ENCODE results near the gene MPP2. TPM values are rescaled to one million over a fixed set of nuclear protein-coding genes. Genes with fewer than 3 reads are reported as not detected.

The MPP2 gene
- total and polyA plus RNA-seq, 9 of the 15 experiments (the other 6 are each of a cell fraction or from before 2014, with no cell fraction given): 0.04 to 1.0 (median 0.24) TPM

DNA sequence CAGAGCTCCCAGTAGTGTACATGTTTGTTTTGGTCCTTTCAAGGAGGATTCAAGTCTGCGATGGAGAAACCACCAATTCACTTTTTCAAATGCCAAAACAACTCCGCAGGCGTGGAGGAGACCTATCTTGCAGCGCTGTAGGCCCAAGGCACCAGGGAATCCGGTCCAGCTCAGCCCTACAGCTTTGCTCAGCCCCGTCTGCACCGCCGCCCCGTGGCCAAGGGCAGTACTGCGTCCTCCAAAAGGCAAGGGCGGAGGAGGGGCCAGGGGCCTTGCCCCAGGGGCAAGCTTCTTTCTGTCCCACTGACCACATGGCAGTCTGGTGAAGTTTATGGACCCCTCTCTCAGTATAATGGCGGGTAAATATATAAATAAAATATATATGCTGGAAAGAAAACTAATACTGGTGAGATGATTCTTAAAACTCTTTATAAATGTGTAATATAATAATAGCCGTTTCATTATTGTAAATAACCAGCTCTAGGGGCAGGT is 61.1 kb downstream of the MPP2 start (continued):
- TF ChIP-seq, protein P1, sequence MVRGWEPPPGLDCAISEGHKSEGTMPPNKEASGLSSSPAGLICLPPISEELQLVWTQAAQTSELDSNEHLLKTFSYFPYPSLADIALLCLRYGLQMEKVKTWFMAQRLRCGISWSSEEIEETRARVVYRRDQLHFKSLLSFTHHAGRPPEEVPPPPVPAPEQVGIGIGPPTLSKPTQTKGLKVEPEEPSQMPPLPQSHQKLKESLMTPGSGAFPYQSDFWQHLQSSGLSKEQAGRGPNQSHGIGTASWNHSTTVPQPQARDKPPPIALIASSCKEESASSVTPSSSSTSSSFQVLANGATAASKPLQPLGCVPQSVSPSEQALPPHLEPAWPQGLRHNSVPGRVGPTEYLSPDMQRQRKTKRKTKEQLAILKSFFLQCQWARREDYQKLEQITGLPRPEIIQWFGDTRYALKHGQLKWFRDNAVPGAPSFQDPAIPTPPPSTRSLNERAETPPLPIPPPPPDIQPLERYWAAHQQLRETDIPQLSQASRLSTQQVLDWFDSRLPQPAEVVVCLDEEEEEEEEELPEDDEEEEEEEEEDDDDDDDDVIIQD (CRISPR knock-in tag; IDR thresholded peaks at IDR 0.05): no peak
- TF ChIP-seq RB1 (IDR thresholded peaks at IDR 0.05; ENCODE audit: low read depth) (peak; percentile 73; the same call in 1 of the 2 replicates), ZC3H4 (CRISPR knock-in tag; IDR thresholded peaks at IDR 0.05; ENCODE audit: borderline replicate concordance) (no peak), SLC30A9 (CRISPR knock-in tag; IDR thresholded peaks at IDR 0.05) (no peak), ESRRA (IDR thresholded peaks at IDR 0.05; ENCODE audit: borderline replicate concordance, low read depth) (no peak), MAZ (CRISPR knock-in tag; conservative IDR thresholded peaks at IDR 0.05 in 1 of 2, IDR thresholded peaks at IDR 0.05 in 1 of 2) (peak in 1 of 2 experiments; percentile 53; a peak in 1 of 4 replicates), XRCC5 (IDR thresholded peaks at IDR 0.05; ENCODE audit: low read depth, low read length) (peak; percentile 78), YY1 (IDR thresholded peaks at IDR 0.05; ENCODE audit: borderline replicate concordance in 1 of 3, control insufficient read depth in 1 of 3, extremely low read depth in 1 of 3, insufficient read depth in 3 of 3, insufficient read length in 1 of 3, insufficient replicate concordance in 2 of 3, low read depth in 1 of 3, low read length in 2 of 3) (peak in 1 of 3 experiments; percentile 20), STAG1 (CRISPR knock-in tag; IDR thresholded peaks at IDR 0.05; ENCODE audit: borderline replicate concordance) (peak; percentile 66; the same call in 1 of the 2 replicates), ZKSCAN3 (CRISPR knock-in tag; IDR thresholded peaks at IDR 0.05) (no peak), BHLHE40 (IDR thresholded peaks at IDR 0.05; ENCODE audit: low read length) (peak; percentile 12; the same call in 1 of the 2 replicates), ATF7 (IDR thresholded peaks at IDR 0.05) (peak; percentile 19; the same call in 1 of the 2 replicates), ZNF76 (CRISPR knock-in tag; IDR thresholded peaks at IDR 0.05; ENCODE audit: borderline replicate concordance) (no peak), RAD51 (IDR thresholded peaks at IDR 0.05; ENCODE audit: borderline replicate concordance, low read depth) (no peak), HSF4 (CRISPR knock-in tag; IDR thresholded peaks at IDR 0.05; ENCODE audit: borderline replicate concordance) (no peak), SMC3 (conservative IDR thresholded peaks at IDR 0.05; ENCODE audit: insufficient read depth, low read depth, low read length) (peak; percentile 76), NCOR1 (IDR thresholded peaks at IDR 0.05) (no peak), JUND (IDR thresholded peaks at IDR 0.05; ENCODE audit: borderline replicate concordance, low read depth, low read length) (peak; percentile 51; the same call in 1 of the 2 replicates), JUND (tag; IDR thresholded peaks at IDR 0.05; ENCODE audit: borderline replicate concordance, low read depth, low read length) (no peak; the same call in 2 of the 3 replicates), ZKSCAN1 (IDR thresholded peaks at IDR 0.05; ENCODE audit: low read depth, low read length) (0 out of 2 replicates have a peak, but pooled peaks have one; percentile 10), STAT5B (CRISPR knock-in tag; IDR thresholded peaks at IDR 0.05) (no peak), ZBTB7A (IDR thresholded peaks at IDR 0.05; ENCODE audit: borderline replicate concordance, control insufficient read depth, low read depth, low read length) (peak; percentile 87)
- TF ChIP-seq, protein P2, sequence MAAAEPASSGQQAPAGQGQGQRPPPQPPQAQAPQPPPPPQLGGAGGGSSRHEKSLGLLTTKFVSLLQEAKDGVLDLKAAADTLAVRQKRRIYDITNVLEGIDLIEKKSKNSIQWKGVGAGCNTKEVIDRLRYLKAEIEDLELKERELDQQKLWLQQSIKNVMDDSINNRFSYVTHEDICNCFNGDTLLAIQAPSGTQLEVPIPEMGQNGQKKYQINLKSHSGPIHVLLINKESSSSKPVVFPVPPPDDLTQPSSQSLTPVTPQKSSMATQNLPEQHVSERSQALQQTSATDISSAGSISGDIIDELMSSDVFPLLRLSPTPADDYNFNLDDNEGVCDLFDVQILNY (CRISPR knock-in tag; IDR thresholded peaks at IDR 0.05): no peak
- TF ChIP-seq, protein P3, sequence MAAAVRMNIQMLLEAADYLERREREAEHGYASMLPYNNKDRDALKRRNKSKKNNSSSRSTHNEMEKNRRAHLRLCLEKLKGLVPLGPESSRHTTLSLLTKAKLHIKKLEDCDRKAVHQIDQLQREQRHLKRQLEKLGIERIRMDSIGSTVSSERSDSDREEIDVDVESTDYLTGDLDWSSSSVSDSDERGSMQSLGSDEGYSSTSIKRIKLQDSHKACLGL (CRISPR knock-in tag; IDR thresholded peaks at IDR 0.05; ENCODE audit: borderline replicate concordance, poor library complexity, severe bottlenecking): no peak
- TF ChIP-seq, protein P4, sequence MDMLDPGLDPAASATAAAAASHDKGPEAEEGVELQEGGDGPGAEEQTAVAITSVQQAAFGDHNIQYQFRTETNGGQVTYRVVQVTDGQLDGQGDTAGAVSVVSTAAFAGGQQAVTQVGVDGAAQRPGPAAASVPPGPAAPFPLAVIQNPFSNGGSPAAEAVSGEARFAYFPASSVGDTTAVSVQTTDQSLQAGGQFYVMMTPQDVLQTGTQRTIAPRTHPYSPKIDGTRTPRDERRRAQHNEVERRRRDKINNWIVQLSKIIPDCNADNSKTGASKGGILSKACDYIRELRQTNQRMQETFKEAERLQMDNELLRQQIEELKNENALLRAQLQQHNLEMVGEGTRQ (CRISPR knock-in tag; IDR thresholded peaks at IDR 0.05): no peak

Measured in K562 (cell line).